Right atrium auricular region (tissue), 2 donors: Measurements from ENCODE around the gene PUS10. TPM values are rescaled to one million over a fixed set of nuclear protein-coding genes. Genes with fewer than 3 reads are reported as not detected.
"Not testable (repeated sequence)": the region's sequence is repeated elsewhere in the genome, so short reads cannot be mapped to it uniquely, and the experiment has no call there.

Experiments used
- DNase-seq: peaks from one replicate; pipeline ENCODE4 v3.0.0-alpha.2; 2019; ENCODE audit warnings: low spot score
- H3K27ac ChIP-seq, 2 donors: fragments of 200-600 bp; sonication (generic); 1 replicate in 1 of 2; 2 replicates in 1 of 2; pipeline ENCODE4 v1.5.1; 2016 to 2019
- H3K27me3 ChIP-seq, 2 donors: fragments of 200-600 bp; sonication (generic); one replicate each; pipeline versions ENCODE4 v1.5.1 to v1.6.0; 2017 to 2019
- H3K36me3 ChIP-seq: fragments of 200-600 bp; sonication (generic); one replicate; pipeline ENCODE4 v1.5.1; 2016
- H3K4me1 ChIP-seq, 2 donors: fragments of 200-600 bp; sonication (generic); one replicate each; pipeline versions ENCODE4 v1.5.1 to v1.6.0; 2017 to 2019
- H3K4me3 ChIP-seq, 2 donors: fragments of 200-600 bp; sonication (generic); 1 replicate in 1 of 2; 2 replicates in 1 of 2; pipeline ENCODE4 v1.5.1; 2017 to 2019; ENCODE audit warnings: mild to moderate bottlenecking in 1 of 2, moderate library complexity in 1 of 2
- H3K9me3 ChIP-seq, 2 donors: fragments of 200-600 bp; sonication (generic); one replicate each; pipeline ENCODE4 v1.5.1; 2019
- CTCF ChIP-seq, 2 donors: fragments of 200-600 bp; sonication (generic); IDR thresholded peaks; one replicate each; pipeline ENCODE4 v1.5.1; 2019; ENCODE audit warnings: antibody characterized with exemption in 2 of 2
- total RNA-seq, 2 donors: library from RNA; depleted of rRNA; stranded (reverse); fragments of >200 nt; gene quantifications; one replicate each; pipeline ENCODE4 v1.1.0, GENCODE V29; 2016

PUS10 gene
- total RNA-seq, 2 donors from 2014 or later = 1.8 to 4.6 TPM

- Histone ChIP-seq H3K4me1 (no peaks in the 10 kb centered on the region), H3K27ac (no peak overlapping the region), H3K9me3 (no peaks in the 10 kb centered on the region), H3K4me3 (no peak overlapping the region), H3K36me3 (peaks cover 13% of the 10 kb centered on the region), H3K27me3 (no peaks in the 10 kb centered on the region)
- DNase-seq = no peak
- no peak for TF ChIP-seq CTCF (IDR thresholded peaks at IDR 0.05)
These were observed 111.7 kb downstream of the PUS10 start for GRCh38 chr2:60906395-60906794.

GRCh38 chr2:60905867-60906266, 112.2 kb downstream of the PUS10 start:
- H3K27ac ChIP-seq, H3K9me3 ChIP-seq, H3K4me3 ChIP-seq, DNase-seq, H3K27me3 ChIP-seq, H3K4me1 ChIP-seq: not testable (repeated sequence)
- peaks cover 15% of the 10 kb centered on the region for H3K36me3 ChIP-seq

GRCh38 chr2:60901296-60901695, 116.8 kb downstream of the PUS10 start:
- peaks cover 40% of the 10 kb centered on the region for H3K36me3 ChIP-seq
- not testable (repeated sequence) for H3K4me1 ChIP-seq, H3K27me3 ChIP-seq, DNase-seq, H3K27ac ChIP-seq, H3K4me3 ChIP-seq, H3K9me3 ChIP-seq

- no peaks in the 10 kb centered on the region for H3K9me3 ChIP-seq
- no peaks in the 10 kb centered on the region for H3K4me1 ChIP-seq
- H3K4me3 ChIP-seq = no peak overlapping the region
- no peak for DNase-seq
- TF ChIP-seq CTCF (IDR thresholded peaks at IDR 0.05) = no peak
- peaks cover 54% of the 10 kb centered on the region for H3K36me3 ChIP-seq
- H3K27me3 ChIP-seq = no peaks in the 10 kb centered on the region
- H3K27ac ChIP-seq = no peak overlapping the region
These were observed 118.2 kb downstream of the PUS10 start for GRCh38 chr2:60899892-60900249.

GRCh38 chr2:60899230-60899891, 118.7 kb downstream of the PUS10 start:
- H3K36me3 ChIP-seq = peaks cover 55% of the 10 kb centered on the region
- H3K4me1 ChIP-seq = no peaks in the 10 kb centered on the region
- no peaks in the 10 kb centered on the region for H3K27me3 ChIP-seq
- no peaks in the 10 kb centered on the region for H3K9me3 ChIP-seq
- H3K27ac ChIP-seq = no peak overlapping the region
- no peak overlapping the region for H3K4me3 ChIP-seq
- no peak for TF ChIP-seq CTCF (IDR thresholded peaks at IDR 0.05)
- DNase-seq = no peak

- Histone ChIP-seq H3K27me3 (no peaks in the 10 kb centered on the region), H3K27ac (no peak overlapping the region), H3K4me1 (no peaks in the 10 kb centered on the region), H3K4me3 (no peak overlapping the region), H3K36me3 (peaks cover 51% of the 10 kb centered on the region), H3K9me3 (no peaks in the 10 kb centered on the region)
- DNase-seq = no peak
- no peak for TF ChIP-seq CTCF (IDR thresholded peaks at IDR 0.05)
These were observed 119.5 kb downstream of the PUS10 start for GRCh38 chr2:60898567-60898966.

Other genes starting within 250 kb of the PUS10 start
- gene REL, start 136.7 kb downstream of the PUS10 start, total RNA-seq = 1 to 10 TPM; 6.0 to 7.3 TPM
- gene PEX13, start 535 bp downstream of the PUS10 start, total RNA-seq = 10 to 100 TPM; 16.0 to 18.9 TPM
- gene SANBR, start 47.6 kb upstream of the PUS10 start, total RNA-seq = 10 to 100 TPM in 1 of 2 donors, 1 to 10 TPM in 1; 3.2 to 11.1 TPM
- gene C2orf74, start 143.9 kb upstream of the PUS10 start, total RNA-seq = 10 to 100 TPM; 28.0 to 51.3 TPM